Thoracic aorta (tissue), 2 donors: Measurements from ENCODE around the gene GPATCH8. TPM values are rescaled to one million over a fixed set of nuclear protein-coding genes. Genes with fewer than 3 reads are reported as not detected.

ENCODE experiments used
- ATAC-seq: fragments of 150-250 bp; one replicate; pipeline ENCODE4 v1.8.0; 2017; ENCODE audit warnings: low read depth; ENCODE audit not compliant: insufficient number of reproducible peaks, low FRiP score
- DNase-seq: peaks from one replicate; pipeline ENCODE4 v3.0.0-alpha.2; 2020; ENCODE audit warnings: low spot score
- H3K27ac ChIP-seq, 2 donors: fragments of 200-600 bp; sonication (generic); 1 replicate in 1 of 2; 2 replicates in 1 of 2; pipeline ENCODE4 v1.5.1; 2016; ENCODE audit warnings: mild to moderate bottlenecking in 2 of 2, moderate library complexity in 2 of 2
- H3K27me3 ChIP-seq: fragments of 200-600 bp; sonication (generic); replicated peaks from 2 replicates; pipeline ENCODE4 v1.6.0; 2016; ENCODE audit warnings: mild to moderate bottlenecking; ENCODE audit not compliant: insufficient read depth
- H3K36me3 ChIP-seq: fragments of 200-600 bp; sonication (generic); one replicate; pipeline ENCODE4 v1.5.1; 2016
- H3K4me1 ChIP-seq, 2 donors: fragments of 200-600 bp; sonication (generic); 1 replicate in 1 of 2; 2 replicates in 1 of 2; pipeline versions ENCODE4 v1.5.1 to v1.6.0; 2016; ENCODE audit warnings: low read depth in 2 of 2, mild to moderate bottlenecking in 1 of 2; ENCODE audit not compliant: control insufficient read depth in 1 of 2
- H3K4me3 ChIP-seq: fragments of 200-600 bp; sonication (generic); 2 replicates; pipeline ENCODE4 v1.5.1; 2016; ENCODE audit warnings: mild to moderate bottlenecking
- H3K9me3 ChIP-seq: fragments of 200-600 bp; sonication (generic); 2 replicates; pipeline ENCODE4 v1.5.1; 2016
- total RNA-seq, 2 donors: library from RNA; depleted of rRNA; stranded (reverse); fragments of >200 nt; gene quantifications; one replicate each; pipeline versions ENCODE4 v1.1.0 to v1.2.3, GENCODE V29; 2016
- TF ChIP-seq, protein P1 (sequence below): fragments of 200-600 bp; sonication (generic); IDR thresholded peaks from one replicate; pipeline ENCODE4 v1.5.1; 2019; ENCODE audit warnings: antibody characterized with exemption

Gene GPATCH8
- total RNA-seq, 2 donors from 2014 or later: 39.3 to 56.1 TPM

DNA sequence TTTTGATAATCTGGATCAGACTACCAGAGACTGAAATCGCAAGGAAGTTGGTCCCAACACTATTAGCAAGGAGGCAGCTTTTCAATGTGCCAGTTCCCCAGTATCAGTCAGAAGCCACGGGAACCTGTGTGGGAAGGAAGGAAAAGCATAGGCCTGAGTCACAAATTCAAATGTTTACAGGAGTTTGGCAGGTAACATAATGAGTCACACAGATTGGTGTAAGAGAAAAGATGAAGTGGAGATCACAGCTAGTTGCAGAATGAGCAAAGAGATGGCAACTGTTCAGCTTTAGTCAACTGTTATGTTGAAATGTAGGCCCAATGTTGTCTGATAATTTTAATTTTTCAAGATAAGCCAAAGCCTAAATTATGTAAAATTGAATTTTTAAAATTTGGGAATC is 85.7 kb downstream of the GPATCH8 start:
- Histone ChIP-seq H3K4me1 (no peaks in the 10 kb centered on the region), H3K27me3 (no peaks in the 10 kb centered on the region), H3K27ac (no peak overlapping the region), H3K4me3 (no peak overlapping the region), H3K9me3 (no peaks in the 10 kb centered on the region), H3K36me3 (no peaks in the 10 kb centered on the region)
- ATAC-seq (no peak), DNase-seq (no peak)
- TF ChIP-seq, protein P1, sequence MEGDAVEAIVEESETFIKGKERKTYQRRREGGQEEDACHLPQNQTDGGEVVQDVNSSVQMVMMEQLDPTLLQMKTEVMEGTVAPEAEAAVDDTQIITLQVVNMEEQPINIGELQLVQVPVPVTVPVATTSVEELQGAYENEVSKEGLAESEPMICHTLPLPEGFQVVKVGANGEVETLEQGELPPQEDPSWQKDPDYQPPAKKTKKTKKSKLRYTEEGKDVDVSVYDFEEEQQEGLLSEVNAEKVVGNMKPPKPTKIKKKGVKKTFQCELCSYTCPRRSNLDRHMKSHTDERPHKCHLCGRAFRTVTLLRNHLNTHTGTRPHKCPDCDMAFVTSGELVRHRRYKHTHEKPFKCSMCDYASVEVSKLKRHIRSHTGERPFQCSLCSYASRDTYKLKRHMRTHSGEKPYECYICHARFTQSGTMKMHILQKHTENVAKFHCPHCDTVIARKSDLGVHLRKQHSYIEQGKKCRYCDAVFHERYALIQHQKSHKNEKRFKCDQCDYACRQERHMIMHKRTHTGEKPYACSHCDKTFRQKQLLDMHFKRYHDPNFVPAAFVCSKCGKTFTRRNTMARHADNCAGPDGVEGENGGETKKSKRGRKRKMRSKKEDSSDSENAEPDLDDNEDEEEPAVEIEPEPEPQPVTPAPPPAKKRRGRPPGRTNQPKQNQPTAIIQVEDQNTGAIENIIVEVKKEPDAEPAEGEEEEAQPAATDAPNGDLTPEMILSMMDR: no peak

GRCh38 chr17:44416558-44417289 is 86.5 kb downstream of the GPATCH8 start:
- no peak for ATAC-seq
- Histone ChIP-seq H3K27ac (no peak overlapping the region), H3K9me3 (no peaks in the 10 kb centered on the region), H3K27me3 (no peaks in the 10 kb centered on the region), H3K4me3 (no peak overlapping the region), H3K4me1 (no peaks in the 10 kb centered on the region), H3K36me3 (no peaks in the 10 kb centered on the region)
- DNase-seq: no peak
- TF ChIP-seq, protein P1: no peak

DNA sequence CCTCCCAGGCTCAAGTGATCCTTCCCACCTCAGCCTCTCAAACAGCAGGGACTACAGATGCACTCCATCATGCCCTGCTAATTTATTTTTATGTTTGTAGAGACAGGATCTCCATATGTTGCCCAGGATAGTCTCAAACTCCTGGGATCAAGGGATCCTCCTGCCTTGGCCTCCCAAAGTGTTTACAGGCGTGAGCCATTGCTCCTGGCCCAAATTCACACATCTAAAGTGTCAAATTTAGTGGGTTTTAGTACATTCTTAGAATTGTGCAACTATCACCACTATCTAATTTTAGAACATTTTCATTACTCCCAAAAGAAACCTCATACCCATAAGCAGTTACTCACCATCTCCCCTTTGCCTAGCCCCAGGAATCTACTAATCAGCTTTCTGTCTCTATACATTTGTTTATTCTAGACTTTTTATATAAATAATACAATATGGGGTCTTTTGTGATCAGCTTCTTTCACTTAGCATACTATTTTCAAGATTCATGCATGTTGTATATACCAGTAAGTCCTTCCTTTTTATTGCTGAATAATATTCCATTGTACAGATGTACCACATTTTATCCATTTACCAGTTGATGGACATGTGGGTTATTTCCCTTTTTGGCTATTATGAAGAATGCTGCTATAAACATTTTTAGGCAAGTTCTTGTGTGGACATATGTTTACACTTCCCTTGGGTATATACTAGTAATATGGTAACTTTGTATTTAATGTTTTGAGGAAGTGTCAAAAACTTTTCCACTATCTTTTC is 88.6 kb downstream of the GPATCH8 start:
- no peaks in the 10 kb centered on the region for H3K36me3 ChIP-seq
- TF ChIP-seq, protein P1: no peak

DNA sequence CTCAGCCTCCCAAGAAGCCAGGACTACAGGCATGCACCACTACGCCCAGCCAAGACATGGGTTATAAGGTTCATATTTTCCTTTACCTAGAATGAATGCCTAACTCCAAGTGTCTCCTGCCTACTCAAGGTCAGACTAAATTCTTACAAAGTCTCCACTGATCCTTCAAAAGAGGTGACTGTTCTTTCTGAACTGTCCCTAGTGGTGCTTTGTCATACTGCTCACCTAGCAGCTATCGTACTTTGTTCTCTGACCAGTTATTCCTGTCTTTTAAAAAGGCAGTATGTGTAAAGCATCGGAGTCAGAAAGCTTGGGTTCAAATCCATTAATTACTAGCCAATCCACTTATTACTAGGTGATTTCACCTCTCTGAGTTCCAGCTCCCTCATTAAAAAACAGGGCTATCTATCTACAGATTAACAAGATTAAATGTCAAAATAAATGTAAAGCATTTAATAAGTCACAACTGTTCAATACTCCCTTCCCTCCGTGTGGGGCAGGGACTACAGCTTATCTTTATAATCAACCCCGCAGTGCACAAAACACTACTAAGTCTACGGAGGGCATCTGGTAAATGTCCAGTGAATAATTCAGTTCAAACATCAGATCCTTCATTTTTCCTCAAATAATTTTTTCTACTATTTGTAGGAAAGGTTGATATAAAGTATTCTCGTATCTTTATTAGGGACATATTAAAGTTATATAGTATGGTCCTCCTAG is 93.7 kb downstream of the GPATCH8 start:
- no peaks in the 10 kb centered on the region for H3K36me3 ChIP-seq

More for the DNA sequence above, 88.6 kb downstream of the GPATCH8 start:
- ATAC-seq (no peak), DNase-seq (no peak)
- Histone ChIP-seq H3K9me3 (no peaks in the 10 kb centered on the region), H3K4me3 (no peak overlapping the region), H3K4me1 (no peaks in the 10 kb centered on the region), H3K27ac (no peak overlapping the region), H3K27me3 (no peaks in the 10 kb centered on the region)

More for the DNA sequence above, 93.7 kb downstream of the GPATCH8 start:
- DNase-seq (no peak), ATAC-seq (no peak)
- Histone ChIP-seq H3K27ac (no peak overlapping the region), H3K27me3 (no peaks in the 10 kb centered on the region), H3K9me3 (no peaks in the 10 kb centered on the region), H3K4me1 (no peaks in the 10 kb centered on the region), H3K4me3 (no peak overlapping the region)
- TF ChIP-seq, protein P1: no peak
